Liver (tissue), 3 donors: Measurements from ENCODE around the gene PROSER3.

Source experiments
- GABPA ChIP-seq, 2 donors: IDR thresholded peaks in 1 of 2; conservative IDR thresholded peaks in 1 of 2; 2 replicates each; pipeline ENCODE4 v1.6.1; 2016; ENCODE audit warnings: antibody characterized with exemption in 2 of 2, mild to moderate bottlenecking in 1 of 2, moderate library complexity in 1 of 2
- RAD21 ChIP-seq, 2 donors: IDR thresholded peaks; 2 replicates each; pipeline ENCODE4 v1.6.1; 2016; ENCODE audit warnings: antibody characterized with exemption in 2 of 2, mild to moderate bottlenecking in 2 of 2
- TAF1 ChIP-seq: conservative IDR thresholded peaks from 2 replicates; pipeline ENCODE4 v1.6.1; 2016; ENCODE audit warnings: antibody characterized with exemption, mild to moderate bottlenecking
- TF ChIP-seq, protein P1 (sequence below): fragments of 150-350 bp; IDR thresholded peaks from 2 replicates; pipeline ENCODE4 v1.5.1; 2017; ENCODE audit warnings: improper control_type of control experiment, low read depth, low read length; ENCODE audit not compliant: missing input control
- TF ChIP-seq, protein P2 (sequence below): IDR thresholded peaks from 2 replicates; pipeline ENCODE4 v1.6.1; 2016; ENCODE audit warnings: antibody characterized with exemption, mild to moderate bottlenecking
- donor health status: healthy.
- donor health status: healthy.

DNA sequence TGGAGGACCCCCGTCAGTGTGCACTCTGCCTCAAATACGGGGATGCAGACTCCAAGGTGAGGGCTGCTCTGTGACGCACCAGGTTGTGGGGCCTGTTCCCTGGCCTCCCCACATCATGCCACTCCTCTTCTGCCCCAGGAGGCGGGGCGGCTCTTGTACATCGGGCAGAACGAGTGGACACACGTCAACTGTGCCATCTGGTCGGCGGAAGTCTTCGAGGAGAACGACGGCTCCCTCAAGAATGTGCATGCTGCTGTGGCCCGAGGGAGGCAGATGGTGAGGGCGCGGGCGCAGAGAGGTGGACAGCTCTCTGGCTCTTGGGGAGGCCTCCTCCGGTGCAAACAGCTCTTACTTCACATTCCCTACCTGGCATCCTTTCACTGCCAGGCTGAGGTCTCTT, 29.0 kb upstream of the PROSER3 start:
- TF ChIP-seq, protein P1, sequence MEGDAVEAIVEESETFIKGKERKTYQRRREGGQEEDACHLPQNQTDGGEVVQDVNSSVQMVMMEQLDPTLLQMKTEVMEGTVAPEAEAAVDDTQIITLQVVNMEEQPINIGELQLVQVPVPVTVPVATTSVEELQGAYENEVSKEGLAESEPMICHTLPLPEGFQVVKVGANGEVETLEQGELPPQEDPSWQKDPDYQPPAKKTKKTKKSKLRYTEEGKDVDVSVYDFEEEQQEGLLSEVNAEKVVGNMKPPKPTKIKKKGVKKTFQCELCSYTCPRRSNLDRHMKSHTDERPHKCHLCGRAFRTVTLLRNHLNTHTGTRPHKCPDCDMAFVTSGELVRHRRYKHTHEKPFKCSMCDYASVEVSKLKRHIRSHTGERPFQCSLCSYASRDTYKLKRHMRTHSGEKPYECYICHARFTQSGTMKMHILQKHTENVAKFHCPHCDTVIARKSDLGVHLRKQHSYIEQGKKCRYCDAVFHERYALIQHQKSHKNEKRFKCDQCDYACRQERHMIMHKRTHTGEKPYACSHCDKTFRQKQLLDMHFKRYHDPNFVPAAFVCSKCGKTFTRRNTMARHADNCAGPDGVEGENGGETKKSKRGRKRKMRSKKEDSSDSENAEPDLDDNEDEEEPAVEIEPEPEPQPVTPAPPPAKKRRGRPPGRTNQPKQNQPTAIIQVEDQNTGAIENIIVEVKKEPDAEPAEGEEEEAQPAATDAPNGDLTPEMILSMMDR, result no peak
- TF ChIP-seq TAF1 (no peak), RAD21 (IDR thresholded peaks at IDR 0.05) (no peak), GABPA (IDR thresholded peaks at IDR 0.05 in 1 of 2, conservative IDR thresholded peaks at IDR 0.05 in 1 of 2) (no peak)
- TF ChIP-seq, protein P2, sequence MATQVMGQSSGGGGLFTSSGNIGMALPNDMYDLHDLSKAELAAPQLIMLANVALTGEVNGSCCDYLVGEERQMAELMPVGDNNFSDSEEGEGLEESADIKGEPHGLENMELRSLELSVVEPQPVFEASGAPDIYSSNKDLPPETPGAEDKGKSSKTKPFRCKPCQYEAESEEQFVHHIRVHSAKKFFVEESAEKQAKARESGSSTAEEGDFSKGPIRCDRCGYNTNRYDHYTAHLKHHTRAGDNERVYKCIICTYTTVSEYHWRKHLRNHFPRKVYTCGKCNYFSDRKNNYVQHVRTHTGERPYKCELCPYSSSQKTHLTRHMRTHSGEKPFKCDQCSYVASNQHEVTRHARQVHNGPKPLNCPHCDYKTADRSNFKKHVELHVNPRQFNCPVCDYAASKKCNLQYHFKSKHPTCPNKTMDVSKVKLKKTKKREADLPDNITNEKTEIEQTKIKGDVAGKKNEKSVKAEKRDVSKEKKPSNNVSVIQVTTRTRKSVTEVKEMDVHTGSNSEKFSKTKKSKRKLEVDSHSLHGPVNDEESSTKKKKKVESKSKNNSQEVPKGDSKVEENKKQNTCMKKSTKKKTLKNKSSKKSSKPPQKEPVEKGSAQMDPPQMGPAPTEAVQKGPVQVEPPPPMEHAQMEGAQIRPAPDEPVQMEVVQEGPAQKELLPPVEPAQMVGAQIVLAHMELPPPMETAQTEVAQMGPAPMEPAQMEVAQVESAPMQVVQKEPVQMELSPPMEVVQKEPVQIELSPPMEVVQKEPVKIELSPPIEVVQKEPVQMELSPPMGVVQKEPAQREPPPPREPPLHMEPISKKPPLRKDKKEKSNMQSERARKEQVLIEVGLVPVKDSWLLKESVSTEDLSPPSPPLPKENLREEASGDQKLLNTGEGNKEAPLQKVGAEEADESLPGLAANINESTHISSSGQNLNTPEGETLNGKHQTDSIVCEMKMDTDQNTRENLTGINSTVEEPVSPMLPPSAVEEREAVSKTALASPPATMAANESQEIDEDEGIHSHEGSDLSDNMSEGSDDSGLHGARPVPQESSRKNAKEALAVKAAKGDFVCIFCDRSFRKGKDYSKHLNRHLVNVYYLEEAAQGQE, result no peak
